ENCODE results near the gene GLIPR2. TPM values are rescaled to one million over a fixed set of nuclear protein-coding genes. Genes with fewer than 3 reads are reported as not detected.

The GLIPR2 gene
- total and polyA plus RNA-seq, 2 of the 4 experiments (the other 2 are of a cell fraction), result 35.8 to 43.3 TPM

DNA sequence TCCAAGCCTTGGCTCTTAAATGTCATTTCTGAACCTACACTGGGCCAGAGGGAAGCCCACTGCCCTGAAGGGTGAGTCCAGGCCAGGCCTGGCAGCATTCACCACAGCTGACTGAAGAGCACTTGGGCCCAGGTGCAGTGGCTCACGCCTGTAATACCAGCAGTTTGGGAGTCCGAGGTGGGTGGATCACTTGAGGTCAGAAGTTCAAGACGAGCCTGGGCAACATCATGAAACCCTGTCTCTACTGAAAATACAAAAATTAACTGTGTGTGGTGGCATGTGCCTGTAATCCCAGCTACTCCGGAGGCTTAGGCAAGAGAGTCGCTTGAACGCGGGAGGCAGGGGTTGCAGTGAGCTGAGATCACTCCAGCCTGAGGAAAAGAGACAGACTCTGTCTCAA lies 37.7 kb downstream of the GLIPR2 start:
- no peak overlapping the region for H2AK9ac ChIP-seq (replicated peaks; ENCODE audit: low read depth, low read length, poor library complexity)
- no peaks in the 10 kb centered on the region for H3K9me1 ChIP-seq (ENCODE audit: insufficient read depth, low read length)
- in situ Hi-C loops (cut with MboI; ENCODE audit: low sequenced_read_pairs), result loop anchor here (10.0 kb wide), 1 partner anchor 209 kb away; no protein-coding TSS in a partner anchor
- H4K5ac ChIP-seq (ENCODE audit: low read depth, low read length), result no peak overlapping the region
- H3K27me3 ChIP-seq (ENCODE audit: control insufficient read depth, insufficient read depth, low read length), result no peaks in the 10 kb centered on the region; the same call in 1 of the 2 replicates
- H3K4me1 ChIP-seq (ENCODE audit: control insufficient read depth, insufficient read depth, low read length), result peaks cover 2% of the 10 kb centered on the region; the same call in 1 of the 2 replicates
- H2AFZ ChIP-seq (replicated peaks; ENCODE audit: low read length, poor library complexity), result no peak overlapping the region
- no peak overlapping the region for H3K56ac ChIP-seq (ENCODE audit: extremely low read depth, insufficient read depth, low read length)
- no peak overlapping the region for H3K9ac ChIP-seq (ENCODE audit: low read depth, low read length)
- no peaks in the 10 kb centered on the region for H4K20me1 ChIP-seq (ENCODE audit: insufficient read depth, low read length)
- ChIA-PET POLR2A (ENCODE audit: unreplicated experiment) (no interaction called here), CTCF (no interaction called here)
- no peak overlapping the region for H3K14ac ChIP-seq (replicated peaks; ENCODE audit: low read depth, low read length)
- no peak for DNase-seq
- intact Hi-C loops (cut with micrococcal nuclease), result no loop called here
- no peak overlapping the region for H3K4me2 ChIP-seq (ENCODE audit: low read depth, low read length)
- no peak for ATAC-seq (ENCODE audit: low read depth)
- H3K4ac ChIP-seq (ENCODE audit: low read depth, low read length), result no peak overlapping the region
- BruUV-seq (replicated peaks), result no TSS peak
- H3K23ac ChIP-seq (ENCODE audit: low read depth, low read length), result no peak overlapping the region
- no peaks in the 10 kb centered on the region for H3K36me3 ChIP-seq (ENCODE audit: control insufficient read depth, insufficient read depth, low read length)
- no peak overlapping the region for H3K4me3 ChIP-seq (ENCODE audit: insufficient read depth, low read depth, low read length)
- H3K79me1 ChIP-seq (ENCODE audit: low read depth in 1 of 2, low read length in 2 of 2), result no peaks in the 10 kb centered on the region
- dilution Hi-C loops (cut with HindIII; ENCODE audit: low sequenced_read_pairs, unreplicated experiment), result no loop called here
- no peaks in the 10 kb centered on the region for H3K9me3 ChIP-seq (ENCODE audit: control insufficient read depth, insufficient read depth, low read length)
- no peak overlapping the region for H3K18ac ChIP-seq (ENCODE audit: low read depth, low read length)
- no peak overlapping the region for H3K27ac ChIP-seq (ENCODE audit: insufficient read depth, low read length)
- H4K91ac ChIP-seq (ENCODE audit: insufficient read depth, low read depth, low read length), result no peak overlapping the region
- no peak overlapping the region for H2AK5ac ChIP-seq (ENCODE audit: low read depth, low read length)
- TF ChIP-seq, protein P1, sequence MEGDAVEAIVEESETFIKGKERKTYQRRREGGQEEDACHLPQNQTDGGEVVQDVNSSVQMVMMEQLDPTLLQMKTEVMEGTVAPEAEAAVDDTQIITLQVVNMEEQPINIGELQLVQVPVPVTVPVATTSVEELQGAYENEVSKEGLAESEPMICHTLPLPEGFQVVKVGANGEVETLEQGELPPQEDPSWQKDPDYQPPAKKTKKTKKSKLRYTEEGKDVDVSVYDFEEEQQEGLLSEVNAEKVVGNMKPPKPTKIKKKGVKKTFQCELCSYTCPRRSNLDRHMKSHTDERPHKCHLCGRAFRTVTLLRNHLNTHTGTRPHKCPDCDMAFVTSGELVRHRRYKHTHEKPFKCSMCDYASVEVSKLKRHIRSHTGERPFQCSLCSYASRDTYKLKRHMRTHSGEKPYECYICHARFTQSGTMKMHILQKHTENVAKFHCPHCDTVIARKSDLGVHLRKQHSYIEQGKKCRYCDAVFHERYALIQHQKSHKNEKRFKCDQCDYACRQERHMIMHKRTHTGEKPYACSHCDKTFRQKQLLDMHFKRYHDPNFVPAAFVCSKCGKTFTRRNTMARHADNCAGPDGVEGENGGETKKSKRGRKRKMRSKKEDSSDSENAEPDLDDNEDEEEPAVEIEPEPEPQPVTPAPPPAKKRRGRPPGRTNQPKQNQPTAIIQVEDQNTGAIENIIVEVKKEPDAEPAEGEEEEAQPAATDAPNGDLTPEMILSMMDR (conservative IDR thresholded peaks at IDR 0.05; ENCODE audit: low read depth, low read length), result no peak
- TF ChIP-seq RAD21 (IDR thresholded peaks at IDR 0.05; ENCODE audit: low read length), result no peak
- TF ChIP-seq BHLHE40 (IDR thresholded peaks at IDR 0.05; ENCODE audit: low read depth, low read length), result no peak
- no peak for TF ChIP-seq SMC3 (IDR thresholded peaks at IDR 0.05; ENCODE audit: low read depth, low read length)
- TF ChIP-seq MAFK (IDR thresholded peaks at IDR 0.05; ENCODE audit: low read depth, low read length), result no peak
- TF ChIP-seq, protein P2, sequence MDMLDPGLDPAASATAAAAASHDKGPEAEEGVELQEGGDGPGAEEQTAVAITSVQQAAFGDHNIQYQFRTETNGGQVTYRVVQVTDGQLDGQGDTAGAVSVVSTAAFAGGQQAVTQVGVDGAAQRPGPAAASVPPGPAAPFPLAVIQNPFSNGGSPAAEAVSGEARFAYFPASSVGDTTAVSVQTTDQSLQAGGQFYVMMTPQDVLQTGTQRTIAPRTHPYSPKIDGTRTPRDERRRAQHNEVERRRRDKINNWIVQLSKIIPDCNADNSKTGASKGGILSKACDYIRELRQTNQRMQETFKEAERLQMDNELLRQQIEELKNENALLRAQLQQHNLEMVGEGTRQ (IDR thresholded peaks at IDR 0.05; ENCODE audit: low read depth, low read length), result no peak
- no peak for TF ChIP-seq CEBPB (IDR thresholded peaks at IDR 0.05; ENCODE audit: low read depth, low read length)
- no peak for TF ChIP-seq POLR2A (IDR thresholded peaks at IDR 0.05; ENCODE audit: low read depth, low read length)
- no peak for TF ChIP-seq MXI1 (IDR thresholded peaks at IDR 0.05; ENCODE audit: borderline replicate concordance, low read depth, low read length)
- TF ChIP-seq CHD1 (IDR thresholded peaks at IDR 0.05; ENCODE audit: low read depth, low read length), result no peak
- no peak for TF ChIP-seq RCOR1 (IDR thresholded peaks at IDR 0.05; ENCODE audit: insufficient replicate concordance, low read length)
- TF ChIP-seq FOS (IDR thresholded peaks at IDR 0.05; ENCODE audit: low read depth, low read length), result no peak
- TF ChIP-seq NFE2L2 (IDR thresholded peaks at IDR 0.05; ENCODE audit: low read depth, low read length), result no peak
- TF ChIP-seq RFX5 (IDR thresholded peaks at IDR 0.05; ENCODE audit: low read depth, low read length), result no peak
- WGBS, 2 experiments (ENCODE audit: extremely low coverage in 2 of 2, insufficient read length in 1 of 2), result no CpG with 5 or more reads among the region's 7 CpGs
- no peak overlapping the region for H2BK20ac ChIP-seq (ENCODE audit: low read depth, low read length)
- no peak overlapping the region for H2BK15ac ChIP-seq (ENCODE audit: low read depth, low read length)
- H2BK5ac ChIP-seq (ENCODE audit: low read depth, low read length, poor library complexity, severe bottlenecking), result no peak overlapping the region
- H4K8ac ChIP-seq (ENCODE audit: low read depth in 2 of 2, low read length in 2 of 2), result no peak overlapping the region
- no peak overlapping the region for H2BK120ac ChIP-seq (ENCODE audit: low read depth, low read length)
